HG03521 (cell line): ENCODE measurements around the gene OR1E1.
"Not testable (repeated sequence)": the region's sequence is repeated elsewhere in the genome, so short reads cannot be mapped to it uniquely, and the experiment has no call there.

ENCODE experiments used
- ATAC-seq: cut with Tn5 transposase; IDR thresholded peaks from one replicate; pipeline ENCODE4 v1.9.1; 2021; ENCODE audit warnings: mild to moderate bottlenecking, moderate library complexity; ENCODE audit not compliant: unreplicated experiment

The OR1E1 gene

GRCh38 chr17:3398310-3398709 is at the start of gene OR1E1:
Gene OR1E1, minus strand, starts transcription at chr17:3398410. Its CDS starts 0 bp downstream, at chr17:3398410.
- no peak for ATAC-seq

DNA sequence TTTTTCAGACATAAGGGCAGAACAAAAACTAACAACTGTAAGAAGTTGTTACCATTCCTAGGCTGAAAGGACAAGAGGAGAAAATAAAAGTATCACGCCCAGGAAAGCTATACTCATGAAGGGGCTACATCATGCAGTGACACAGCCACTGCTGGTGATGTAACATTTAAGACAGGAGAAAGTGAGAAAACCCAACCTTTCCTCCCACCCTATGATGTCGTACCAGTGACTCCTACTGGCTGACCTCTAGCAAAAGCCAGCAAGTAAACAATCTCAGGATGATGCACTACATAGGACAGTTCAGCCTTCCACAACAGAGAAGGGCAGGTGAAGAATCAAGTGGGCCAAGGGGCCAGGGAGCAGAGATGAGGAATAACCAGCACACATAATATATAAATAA is 49.4 kb upstream of the OR1E1 start:
- no peak for ATAC-seq

DNA sequence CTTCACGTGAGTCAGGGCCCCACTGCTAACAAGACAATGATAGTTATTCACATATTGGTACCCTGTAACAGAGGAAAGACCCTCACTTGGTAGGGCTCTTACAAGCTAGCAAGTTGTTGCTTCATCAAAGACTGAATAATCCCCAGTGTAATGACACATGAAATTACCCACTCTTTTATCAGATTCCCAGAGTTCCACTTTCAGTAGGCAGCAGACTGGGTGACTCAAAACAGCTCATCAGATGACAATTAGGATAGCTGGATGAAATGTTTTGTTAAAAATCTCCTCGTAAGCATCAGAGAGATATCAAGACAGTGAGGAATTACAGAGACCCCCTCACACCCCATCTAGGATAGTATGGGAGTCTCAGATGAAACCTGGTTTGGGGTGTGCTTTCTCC is 42.2 kb upstream of the OR1E1 start:
- no peak for ATAC-seq

- ATAC-seq: no peak
Observed at GRCh38 chr17:3438368-3438767, 40.2 kb upstream of the OR1E1 start.

GRCh38 chr17:3433741-3434140 is 35.5 kb upstream of the OR1E1 start, which contains the start of gene OR1E2:
Gene OR1E2, minus strand, starts transcription at chr17:3433841. Its CDS starts 0 bp downstream, at chr17:3433841.
- ATAC-seq: no peak

DNA sequence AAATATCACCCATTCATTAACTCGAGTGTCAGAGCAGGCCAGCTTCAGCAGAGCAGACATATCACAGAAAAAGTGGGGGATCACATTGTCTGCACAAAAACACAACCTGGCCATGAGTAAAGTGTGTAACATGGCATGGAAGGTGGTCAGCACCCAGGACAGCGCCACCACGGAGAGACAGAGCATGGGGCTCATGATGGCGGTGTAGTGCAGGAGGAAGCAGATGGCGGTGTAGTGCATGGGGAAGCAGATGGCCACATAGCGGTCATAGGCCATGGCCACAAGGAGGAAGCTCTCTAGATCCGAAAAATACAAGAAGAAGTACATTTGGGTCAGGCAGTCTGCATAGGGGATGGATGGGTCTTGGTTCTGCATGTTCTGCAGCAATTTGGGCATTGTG is 35.0 kb upstream of the OR1E1 start:
- not testable (repeated sequence) for ATAC-seq

DNA sequence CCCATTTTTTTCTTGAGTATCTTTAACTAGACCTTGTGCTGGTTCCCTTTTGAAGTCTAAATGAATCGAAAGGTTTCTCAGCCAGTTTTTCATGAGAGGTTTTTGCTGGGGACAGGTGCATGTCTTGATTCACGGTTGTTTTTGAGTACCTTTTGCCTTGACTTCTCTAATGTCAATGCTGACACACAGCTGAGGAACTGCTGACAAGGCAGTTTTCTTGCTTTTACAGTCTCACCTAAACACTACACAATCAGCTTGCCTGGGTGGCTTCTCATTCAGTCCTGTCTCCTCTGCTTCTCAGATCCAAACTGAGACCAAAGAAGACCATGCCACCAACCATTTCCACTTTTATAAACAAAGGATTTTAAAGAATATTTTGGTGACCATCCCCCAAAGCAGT is 20.0 kb upstream of the OR1E1 start:
- ATAC-seq: no peak

DNA sequence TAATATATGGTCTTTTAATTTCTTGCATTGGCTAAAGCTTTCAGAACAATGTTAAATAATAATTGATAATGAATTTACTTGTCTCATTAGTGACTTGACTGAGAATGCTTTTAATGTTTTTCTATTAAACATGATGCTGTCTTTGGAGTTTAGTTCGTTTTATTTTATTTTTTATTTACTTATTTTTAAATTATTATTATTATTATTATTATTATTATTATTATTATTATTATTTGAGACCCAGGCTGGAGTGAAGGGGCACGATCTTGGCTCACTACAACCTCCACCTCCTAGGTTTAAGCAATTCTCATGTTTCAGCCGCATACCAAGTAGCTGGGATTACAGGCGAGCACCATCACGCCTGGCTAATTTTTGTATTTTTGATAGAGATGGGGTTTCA is 17.4 kb upstream of the OR1E1 start:
- ATAC-seq: no peak

DNA sequence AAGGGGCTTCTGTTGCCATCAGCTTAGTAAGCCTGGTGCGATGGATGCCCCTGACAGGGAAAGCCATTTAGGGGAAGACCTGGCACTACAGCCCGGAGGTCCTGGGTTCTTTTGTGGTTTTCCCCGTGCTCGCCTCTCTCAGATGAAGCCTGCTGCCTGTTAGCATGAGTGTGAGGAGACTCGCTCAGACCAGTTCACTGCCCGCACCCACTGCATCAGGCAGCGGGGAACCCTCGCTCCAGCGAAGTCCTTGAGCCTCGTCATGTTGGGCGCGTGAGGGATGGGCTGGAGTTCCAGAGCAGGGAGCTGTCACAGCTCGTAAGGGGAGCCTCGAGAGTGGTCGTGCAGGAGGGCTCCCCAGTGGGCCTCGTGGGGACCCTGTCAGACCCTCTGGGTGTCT is 14.0 kb upstream of the OR1E1 start:
- ATAC-seq: not testable (repeated sequence)

GRCh38 chr17:3411070-3411469 is 12.9 kb upstream of the OR1E1 start, which contains the start of gene OR3A3:
Gene OR3A3, plus strand, starts transcription at chr17:3411370.
- ATAC-seq: no peak

DNA sequence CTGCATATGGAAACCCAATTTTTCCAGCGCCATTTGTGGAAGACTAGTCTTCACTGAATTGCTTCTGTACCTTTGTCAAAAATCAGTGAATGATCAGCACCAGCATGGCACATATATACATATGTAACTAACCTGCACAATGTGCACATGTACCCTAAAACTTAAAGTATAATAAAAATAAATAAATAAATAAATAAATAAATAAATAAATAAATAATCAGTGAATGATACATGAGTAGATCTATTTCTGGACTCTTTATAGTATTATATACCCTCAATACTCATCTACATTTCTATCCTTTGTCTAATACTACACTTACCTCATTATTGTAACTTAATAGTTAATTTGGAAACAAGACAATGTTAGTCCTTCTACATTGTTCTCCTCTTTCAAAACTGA is 5.6 kb upstream of the OR1E1 start:
- not testable (repeated sequence) for ATAC-seq

DNA sequence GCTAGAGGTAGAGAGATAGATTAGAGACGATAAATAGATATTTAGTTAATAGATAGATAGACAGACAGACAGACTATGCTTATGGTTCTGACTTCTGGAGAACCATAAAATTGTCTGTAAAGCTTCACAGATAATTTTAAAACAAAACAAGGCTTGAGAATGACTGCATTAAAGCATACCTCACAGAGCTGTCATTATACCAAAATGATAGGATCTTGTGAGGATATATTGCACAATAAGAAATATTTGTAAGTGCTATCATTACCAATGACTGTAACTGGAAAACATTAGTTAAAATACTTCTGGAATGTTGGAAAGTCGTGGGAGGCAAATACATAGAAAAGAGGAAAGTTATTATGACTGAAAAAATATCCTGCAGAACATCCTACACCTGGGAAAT is 3.6 kb upstream of the OR1E1 start:
- ATAC-seq: no peak

GRCh38 chr17:3400055-3400454 is 1.8 kb upstream of the OR1E1 start:
- no peak for ATAC-seq

GRCh38 chr17:3397801-3398200 is 409 bp downstream of the OR1E1 start:
- not testable (repeated sequence) for ATAC-seq

- ATAC-seq: no peak
Observed at GRCh38 chr17:3389791-3390190, 8.4 kb downstream of the OR1E1 start.

DNA sequence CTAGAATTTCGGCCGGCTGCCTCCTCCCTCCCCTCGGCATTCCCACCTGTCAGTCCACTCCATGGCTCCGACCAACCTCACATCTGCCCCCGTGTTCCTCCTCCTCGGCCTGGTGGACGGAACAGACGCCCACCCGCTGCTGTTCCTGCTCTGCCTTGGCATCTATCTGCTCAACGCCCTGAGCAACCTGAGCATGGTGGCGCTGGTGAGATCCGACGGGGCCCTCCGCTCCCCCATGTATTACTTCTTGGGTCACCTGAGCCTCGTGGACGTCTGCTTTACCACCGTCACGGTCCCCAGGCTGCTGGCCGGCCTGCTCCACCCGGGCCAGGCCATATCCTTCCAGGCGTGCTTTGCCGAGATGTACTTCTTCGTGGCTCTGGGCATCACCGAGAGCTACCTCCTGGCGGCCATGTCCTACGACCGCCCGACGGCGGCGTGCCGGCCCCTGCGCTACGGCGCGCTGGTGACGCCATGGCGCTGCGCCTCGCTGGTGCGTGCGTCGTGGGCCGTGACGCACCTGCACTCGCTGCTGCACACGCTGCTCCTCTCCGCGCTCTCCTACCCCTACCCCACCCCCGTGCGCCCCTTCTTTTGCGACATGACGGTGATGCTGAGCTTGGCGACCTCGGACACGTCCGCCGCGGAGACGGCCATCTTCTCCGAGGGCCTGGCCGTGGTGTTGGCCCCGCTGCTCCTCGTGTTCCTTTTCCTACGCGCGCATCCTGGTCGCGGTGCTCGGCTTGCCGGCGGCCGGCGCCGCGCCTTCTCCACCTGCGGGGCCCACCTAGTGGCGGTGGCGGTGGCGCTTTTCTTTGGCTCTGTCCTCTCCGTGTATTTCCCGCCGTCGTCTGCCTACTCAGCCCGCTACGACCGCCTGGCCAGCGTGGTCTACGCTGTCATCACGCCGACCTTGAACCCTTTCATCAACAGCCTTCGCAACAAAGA is 12.1 kb downstream of the OR1E1 start, which contains the start of gene OR3A2:
Gene OR3A2, minus strand, starts transcription at position 440 of the 948 bp plus-strand sequence.
- ATAC-seq: no peak

DNA sequence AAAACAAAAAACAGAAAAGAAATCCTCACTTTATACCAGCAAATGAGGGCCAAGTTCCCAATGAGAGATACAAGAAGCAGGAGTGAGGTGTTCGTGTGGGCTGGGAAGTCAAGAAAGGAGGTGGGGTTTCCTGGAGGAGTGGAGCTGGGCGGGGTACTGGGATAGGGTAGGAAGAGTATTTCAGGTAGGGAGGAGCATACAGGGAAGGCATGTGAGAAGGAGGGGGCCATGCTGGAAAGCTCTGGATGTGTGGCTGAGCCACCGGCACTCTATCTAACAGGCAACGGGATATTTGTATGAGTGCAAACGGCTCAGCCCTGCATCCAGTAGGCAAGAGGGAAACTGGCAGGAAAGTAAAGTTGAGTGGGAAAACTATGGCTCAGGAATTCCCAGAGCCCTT is 16.3 kb downstream of the OR1E1 start:
- ATAC-seq: no peak

DNA sequence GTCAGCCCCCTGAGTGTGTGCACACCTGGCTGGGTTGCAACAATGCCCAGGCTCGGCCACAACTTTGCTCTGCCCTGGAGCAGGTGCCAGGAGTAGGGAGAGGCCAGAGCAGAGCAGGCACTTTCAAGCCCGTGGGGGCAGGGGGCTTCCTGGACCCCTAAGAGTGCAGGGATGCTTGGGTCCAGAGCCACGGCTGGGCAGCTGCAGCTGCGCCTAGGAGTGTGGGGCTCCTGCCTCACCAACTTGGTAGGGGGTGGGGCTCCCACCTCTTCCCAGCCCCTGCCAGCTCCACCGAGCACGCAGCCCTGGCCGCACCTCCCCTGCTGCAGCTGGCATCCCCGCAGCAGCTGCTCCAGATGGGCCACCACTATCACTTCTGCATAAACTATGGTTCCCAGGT is 19.9 kb downstream of the OR1E1 start:
- no peak for ATAC-seq

GRCh38 chr17:3371167-3371566 is 27.0 kb downstream of the OR1E1 start:
- not testable (repeated sequence) for ATAC-seq
